ENCODE data around the gene HOXC5. TPM values are rescaled to one million over a fixed set of nuclear protein-coding genes. Genes with fewer than 3 reads are reported as not detected.
A peak's percentile ranks its signal among the peaks of the same experiment; 100 is the strongest.

The HOXC5 gene
- total RNA-seq, 1 experiment from 2014 or later: 3.4 TPM

DNA sequence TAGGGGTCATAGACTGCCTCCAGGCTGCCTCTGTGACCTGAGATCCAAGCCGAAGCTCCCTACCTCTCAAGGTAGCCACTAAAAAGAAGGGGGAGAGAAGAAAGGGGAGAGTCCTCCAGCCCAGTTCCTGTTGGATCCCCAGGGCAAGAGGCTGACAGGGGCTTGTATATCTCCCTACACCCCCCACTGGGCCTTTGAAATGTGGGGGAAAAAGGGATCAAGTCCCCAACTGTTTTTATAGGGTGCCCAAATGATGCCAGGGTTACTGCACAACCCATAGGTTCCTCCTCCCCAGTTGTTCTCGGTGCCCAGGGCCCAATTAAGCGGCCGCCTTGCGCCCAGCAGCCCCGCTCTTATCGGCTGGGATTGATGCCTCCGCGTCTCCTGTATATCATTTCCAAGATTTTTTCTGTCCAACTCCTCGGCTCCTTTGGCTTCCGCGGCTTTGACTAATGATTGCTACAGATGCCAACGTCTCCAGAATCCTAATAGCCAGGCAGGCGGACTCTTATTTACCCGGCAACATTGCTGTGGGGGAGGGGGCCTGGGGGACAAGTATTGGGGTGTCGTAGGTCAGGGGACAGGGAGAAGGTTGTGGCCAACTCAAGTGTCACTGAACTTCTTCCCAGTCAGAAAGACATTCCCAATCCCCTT, 13.1 kb downstream of the HOXC5 start:
- no peak for DNase-seq
- peaks cover 3% of the 10 kb centered on the region for H3K4me1 ChIP-seq
- no peak overlapping the region for H3K27ac Mint-ChIP-seq (ENCODE audit: unreplicated experiment)
- POLR2A ChIA-PET: no interaction called here
- no peak overlapping the region for H3K4me3 Mint-ChIP-seq (ENCODE audit: unreplicated experiment)
- no peaks in the 10 kb centered on the region for H3K9me3 ChIP-seq
- no peaks in the 10 kb centered on the region for H3K36me3 ChIP-seq (ENCODE audit: control insufficient read depth, insufficient read depth, low read length)
- no peak overlapping the region for H3K4me3 ChIP-seq (ENCODE audit: low read depth, low read length)
- BruUV-seq (replicated peaks): no TSS peak
- H3K27me3 Mint-ChIP-seq (ENCODE audit: insufficient read depth, unreplicated experiment): no peaks in the 10 kb centered on the region
- peaks cover 31% of the 10 kb centered on the region for H3K4me1 Mint-ChIP-seq (ENCODE audit: low read depth, unreplicated experiment)
- H3K36me3 Mint-ChIP-seq (ENCODE audit: insufficient read depth, unreplicated experiment): no peaks in the 10 kb centered on the region
- intact Hi-C loops (cut with micrococcal nuclease; ENCODE audit: unreplicated experiment): no loop called here
- H3K27me3 ChIP-seq (replicated peaks; ENCODE audit: control insufficient read depth, insufficient read depth, low read length): no peaks in the 10 kb centered on the region
- TF ChIP-seq, protein P1, sequence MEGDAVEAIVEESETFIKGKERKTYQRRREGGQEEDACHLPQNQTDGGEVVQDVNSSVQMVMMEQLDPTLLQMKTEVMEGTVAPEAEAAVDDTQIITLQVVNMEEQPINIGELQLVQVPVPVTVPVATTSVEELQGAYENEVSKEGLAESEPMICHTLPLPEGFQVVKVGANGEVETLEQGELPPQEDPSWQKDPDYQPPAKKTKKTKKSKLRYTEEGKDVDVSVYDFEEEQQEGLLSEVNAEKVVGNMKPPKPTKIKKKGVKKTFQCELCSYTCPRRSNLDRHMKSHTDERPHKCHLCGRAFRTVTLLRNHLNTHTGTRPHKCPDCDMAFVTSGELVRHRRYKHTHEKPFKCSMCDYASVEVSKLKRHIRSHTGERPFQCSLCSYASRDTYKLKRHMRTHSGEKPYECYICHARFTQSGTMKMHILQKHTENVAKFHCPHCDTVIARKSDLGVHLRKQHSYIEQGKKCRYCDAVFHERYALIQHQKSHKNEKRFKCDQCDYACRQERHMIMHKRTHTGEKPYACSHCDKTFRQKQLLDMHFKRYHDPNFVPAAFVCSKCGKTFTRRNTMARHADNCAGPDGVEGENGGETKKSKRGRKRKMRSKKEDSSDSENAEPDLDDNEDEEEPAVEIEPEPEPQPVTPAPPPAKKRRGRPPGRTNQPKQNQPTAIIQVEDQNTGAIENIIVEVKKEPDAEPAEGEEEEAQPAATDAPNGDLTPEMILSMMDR (IDR thresholded peaks at IDR 0.05; ENCODE audit: insufficient read depth in 1 of 2, low read depth in 1 of 2, low read length in 1 of 2, severe bottlenecking in 1 of 2, unreplicated experiment in 1 of 2): no peak
- CTCF ChIA-PET: no interaction called here
- H3K9me3 Mint-ChIP-seq (ENCODE audit: unreplicated experiment): no peaks in the 10 kb centered on the region

DNA sequence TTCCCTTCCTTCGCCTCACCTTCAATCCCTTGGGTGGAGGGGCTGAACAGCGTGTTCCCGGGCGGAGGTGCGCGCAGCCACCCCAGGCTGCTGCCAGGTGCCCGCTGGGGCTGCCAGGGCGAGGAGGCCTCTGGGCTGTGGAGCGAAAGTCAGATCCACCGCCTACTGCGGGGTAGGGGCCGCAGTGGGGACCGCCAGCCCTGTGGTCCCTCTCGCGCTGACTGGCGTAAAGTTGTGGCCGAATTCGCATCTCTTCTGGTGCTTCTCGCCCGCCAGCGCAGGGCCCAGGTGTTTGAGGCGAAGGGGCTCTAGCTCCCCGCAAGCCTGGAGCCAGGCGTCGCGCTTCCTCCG, 13.9 kb downstream of the HOXC5 start:
- no TSS peak for BruUV-seq (replicated peaks)
- Mint-ChIP-seq H3K4me3 (ENCODE audit: unreplicated experiment) (peak overlapping the region; percentile 55), H3K4me1 (ENCODE audit: low read depth, unreplicated experiment) (peaks cover 29% of the 10 kb centered on the region), H3K9me3 (ENCODE audit: unreplicated experiment) (no peaks in the 10 kb centered on the region), H3K27me3 (ENCODE audit: insufficient read depth, unreplicated experiment) (no peaks in the 10 kb centered on the region), H3K27ac (ENCODE audit: unreplicated experiment) (no peak overlapping the region), H3K36me3 (ENCODE audit: insufficient read depth, unreplicated experiment) (no peaks in the 10 kb centered on the region)
- no peaks in the 10 kb centered on the region for H3K36me3 ChIP-seq (ENCODE audit: control insufficient read depth, insufficient read depth, low read length)
- DNase-seq: no peak
- H3K4me1 ChIP-seq: no peaks in the 10 kb centered on the region; the same call in none of the 2 replicates
- H3K9me3 ChIP-seq: no peaks in the 10 kb centered on the region
- ChIA-PET CTCF (no interaction called here), POLR2A (no interaction called here)
- no peak overlapping the region for H3K4me3 ChIP-seq (ENCODE audit: low read depth, low read length)
- intact Hi-C loops (cut with micrococcal nuclease; ENCODE audit: unreplicated experiment): no loop called here
- no peaks in the 10 kb centered on the region for H3K27me3 ChIP-seq (replicated peaks; ENCODE audit: control insufficient read depth, insufficient read depth, low read length)
- TF ChIP-seq, protein P1 (IDR thresholded peaks at IDR 0.05; ENCODE audit: insufficient read depth in 1 of 2, low read depth in 1 of 2, low read length in 1 of 2, severe bottlenecking in 1 of 2, unreplicated experiment in 1 of 2): no peak

DNA sequence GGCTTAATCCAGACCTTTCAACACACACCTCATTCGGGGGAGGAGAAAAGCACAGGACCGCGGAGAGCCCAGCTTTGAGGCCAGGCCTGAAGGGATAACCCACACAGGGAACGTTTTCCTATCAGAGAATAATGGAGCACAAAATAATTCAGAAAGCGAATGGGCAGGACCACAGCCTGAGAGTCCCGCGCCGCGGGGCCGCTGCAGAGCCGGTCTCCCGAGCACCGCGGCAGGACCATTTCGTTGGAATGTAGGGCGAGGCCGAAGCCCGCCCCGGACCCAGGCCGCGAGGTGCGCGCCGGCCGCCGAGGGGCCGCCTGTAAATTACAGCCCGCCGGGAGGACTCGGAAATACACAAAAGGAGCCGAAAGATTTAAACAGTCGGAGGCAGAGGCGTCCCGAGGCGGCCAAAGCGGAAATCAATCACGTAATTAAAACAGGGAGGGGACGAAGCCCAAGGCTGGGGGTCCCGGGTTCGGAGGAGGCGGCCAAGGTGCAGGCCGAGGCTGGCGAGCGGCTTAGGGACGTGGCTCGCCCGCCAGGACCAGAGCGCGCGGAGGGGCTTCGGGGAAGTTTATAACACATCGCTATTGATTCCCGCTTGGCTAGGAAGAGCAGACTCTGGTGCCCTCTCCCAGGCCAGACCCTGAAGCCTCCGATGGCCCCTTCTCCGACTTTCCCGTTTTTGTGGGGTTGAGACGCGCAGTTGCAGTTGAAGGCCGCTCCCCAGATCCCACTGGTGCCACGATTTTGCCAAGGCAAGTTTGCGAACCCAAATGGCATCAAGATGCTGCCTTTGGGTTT, 14.5 kb downstream of the HOXC5 start:
- Histone ChIP-seq H3K4me1 (no peaks in the 10 kb centered on the region; the same call in none of the 2 replicates), H3K9me3 (no peaks in the 10 kb centered on the region), H3K36me3 (ENCODE audit: control insufficient read depth, insufficient read depth, low read length) (no peaks in the 10 kb centered on the region), H3K27me3 (replicated peaks; ENCODE audit: control insufficient read depth, insufficient read depth, low read length) (no peaks in the 10 kb centered on the region), H3K4me3 (ENCODE audit: low read depth, low read length) (no peak overlapping the region)
- DNase-seq: no peak
- POLR2A ChIA-PET: no interaction called here
- Mint-ChIP-seq H3K27me3 (ENCODE audit: insufficient read depth, unreplicated experiment) (no peaks in the 10 kb centered on the region), H3K36me3 (ENCODE audit: insufficient read depth, unreplicated experiment) (no peaks in the 10 kb centered on the region), H3K4me1 (ENCODE audit: low read depth, unreplicated experiment) (peaks cover 29% of the 10 kb centered on the region), H3K4me3 (ENCODE audit: unreplicated experiment) (peak overlapping the region; percentile 55), H3K27ac (ENCODE audit: unreplicated experiment) (no peak overlapping the region), H3K9me3 (ENCODE audit: unreplicated experiment) (no peaks in the 10 kb centered on the region)
- BruUV-seq (replicated peaks): no TSS peak
- intact Hi-C loops (cut with micrococcal nuclease; ENCODE audit: unreplicated experiment): no loop called here
- TF ChIP-seq, protein P1 (IDR thresholded peaks at IDR 0.05; ENCODE audit: insufficient read depth in 1 of 2, low read depth in 1 of 2, low read length in 1 of 2, severe bottlenecking in 1 of 2, unreplicated experiment in 1 of 2): no peak
- CTCF ChIA-PET: no interaction called here

Data from Caco-2 (cell line).